Lower leg skin (tissue), 3 donors: ENCODE measurements around the gene ARMH3.

Experiments used
- POLR2A ChIP-seq, 2 donors: fragments of 450-650 bp; IDR thresholded peaks; one replicate each; pipeline ENCODE4 v1.6.1; 2016 to 2017; ENCODE audit warnings: antibody characterized with exemption in 2 of 2, mild to moderate bottlenecking in 1 of 2, moderate library complexity in 1 of 2
- TF ChIP-seq, protein P1 (sequence below), 3 donors: fragments of 450-650 bp; IDR thresholded peaks; one replicate each; pipeline ENCODE4 v1.5.1; 2016; ENCODE audit warnings: antibody characterized with exemption in 3 of 3, mild to moderate bottlenecking in 3 of 3, moderate library complexity in 2 of 3

GRCh38 chr10:101824736-101825135, 231.2 kb downstream of the ARMH3 start:
- TF ChIP-seq, protein P1, sequence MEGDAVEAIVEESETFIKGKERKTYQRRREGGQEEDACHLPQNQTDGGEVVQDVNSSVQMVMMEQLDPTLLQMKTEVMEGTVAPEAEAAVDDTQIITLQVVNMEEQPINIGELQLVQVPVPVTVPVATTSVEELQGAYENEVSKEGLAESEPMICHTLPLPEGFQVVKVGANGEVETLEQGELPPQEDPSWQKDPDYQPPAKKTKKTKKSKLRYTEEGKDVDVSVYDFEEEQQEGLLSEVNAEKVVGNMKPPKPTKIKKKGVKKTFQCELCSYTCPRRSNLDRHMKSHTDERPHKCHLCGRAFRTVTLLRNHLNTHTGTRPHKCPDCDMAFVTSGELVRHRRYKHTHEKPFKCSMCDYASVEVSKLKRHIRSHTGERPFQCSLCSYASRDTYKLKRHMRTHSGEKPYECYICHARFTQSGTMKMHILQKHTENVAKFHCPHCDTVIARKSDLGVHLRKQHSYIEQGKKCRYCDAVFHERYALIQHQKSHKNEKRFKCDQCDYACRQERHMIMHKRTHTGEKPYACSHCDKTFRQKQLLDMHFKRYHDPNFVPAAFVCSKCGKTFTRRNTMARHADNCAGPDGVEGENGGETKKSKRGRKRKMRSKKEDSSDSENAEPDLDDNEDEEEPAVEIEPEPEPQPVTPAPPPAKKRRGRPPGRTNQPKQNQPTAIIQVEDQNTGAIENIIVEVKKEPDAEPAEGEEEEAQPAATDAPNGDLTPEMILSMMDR (IDR thresholded peaks at IDR 0.05): no peak
- TF ChIP-seq POLR2A (IDR thresholded peaks at IDR 0.05): no peak
